ENCODE data around the gene RPL32. TPM values are rescaled to one million over a fixed set of nuclear protein-coding genes. Genes with fewer than 3 reads are reported as not detected.

RPL32 gene
- total and polyA plus RNA-seq, 9 of the 15 experiments (the other 6 are each of a cell fraction or from before 2014, with no cell fraction given): 2,738 to 6,200 (median 4,286) TPM

DNA sequence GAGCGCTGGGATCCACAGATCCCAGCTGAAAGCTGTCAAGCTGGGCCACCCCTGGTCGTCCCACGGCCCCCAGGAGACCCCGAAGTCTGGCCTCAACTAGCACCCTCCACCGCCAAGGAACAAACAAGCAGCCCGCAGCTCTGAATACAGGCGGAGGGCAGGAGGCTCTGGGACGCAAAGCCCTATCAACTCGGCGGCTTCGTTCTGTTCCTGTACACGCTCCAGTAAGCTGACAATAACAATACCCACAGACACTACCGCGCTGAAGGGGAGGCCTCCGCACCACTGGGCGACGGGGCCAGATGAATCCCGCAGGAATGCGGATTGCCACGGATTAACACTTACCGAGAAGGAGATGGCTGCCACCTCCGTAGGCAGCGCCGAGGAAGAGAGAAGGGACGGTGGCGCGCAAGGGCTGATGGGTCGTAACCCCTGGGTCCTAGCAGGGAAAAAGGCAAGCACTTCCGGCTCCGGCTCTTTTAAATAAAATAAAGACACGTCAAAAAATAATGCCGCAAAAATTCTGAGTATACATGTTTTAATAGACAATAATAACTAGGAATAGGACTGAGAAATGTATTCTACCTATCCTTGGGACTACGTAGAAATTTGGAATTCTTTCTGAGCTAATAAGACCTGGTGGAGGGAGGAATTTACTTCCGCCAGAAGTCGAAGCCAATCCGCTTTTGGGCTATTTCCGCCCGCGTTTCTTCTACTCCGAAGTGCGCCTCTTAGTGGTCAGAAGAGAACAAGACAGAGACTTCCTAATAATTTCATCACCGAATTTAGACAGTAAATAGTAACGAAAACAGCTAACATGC, at the start of gene RPL32 (continued):
- no peak for TF ChIP-seq IFI16 (CRISPR knock-in tag; IDR thresholded peaks at IDR 0.05)
- TF ChIP-seq NR2F6 (CRISPR knock-in tag; IDR thresholded peaks at IDR 0.05): no peak; the same call in 1 of the 2 replicates
- TF ChIP-seq, protein P1, sequence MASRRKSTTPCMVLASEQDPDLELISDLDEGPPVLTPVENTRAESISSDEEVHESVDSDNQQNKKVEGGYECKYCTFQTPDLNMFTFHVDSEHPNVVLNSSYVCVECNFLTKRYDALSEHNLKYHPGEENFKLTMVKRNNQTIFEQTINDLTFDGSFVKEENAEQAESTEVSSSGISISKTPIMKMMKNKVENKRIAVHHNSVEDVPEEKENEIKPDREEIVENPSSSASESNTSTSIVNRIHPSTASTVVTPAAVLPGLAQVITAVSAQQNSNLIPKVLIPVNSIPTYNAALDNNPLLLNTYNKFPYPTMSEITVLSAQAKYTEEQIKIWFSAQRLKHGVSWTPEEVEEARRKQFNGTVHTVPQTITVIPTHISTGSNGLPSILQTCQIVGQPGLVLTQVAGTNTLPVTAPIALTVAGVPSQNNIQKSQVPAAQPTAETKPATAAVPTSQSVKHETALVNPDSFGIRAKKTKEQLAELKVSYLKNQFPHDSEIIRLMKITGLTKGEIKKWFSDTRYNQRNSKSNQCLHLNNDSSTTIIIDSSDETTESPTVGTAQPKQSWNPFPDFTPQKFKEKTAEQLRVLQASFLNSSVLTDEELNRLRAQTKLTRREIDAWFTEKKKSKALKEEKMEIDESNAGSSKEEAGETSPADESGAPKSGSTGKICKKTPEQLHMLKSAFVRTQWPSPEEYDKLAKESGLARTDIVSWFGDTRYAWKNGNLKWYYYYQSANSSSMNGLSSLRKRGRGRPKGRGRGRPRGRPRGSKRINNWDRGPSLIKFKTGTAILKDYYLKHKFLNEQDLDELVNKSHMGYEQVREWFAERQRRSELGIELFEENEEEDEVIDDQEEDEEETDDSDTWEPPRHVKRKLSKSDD (conservative IDR thresholded peaks at IDR 0.05; ENCODE audit: low read length): no peak
- no peak for TF ChIP-seq ZFP1 (CRISPR knock-in tag; IDR thresholded peaks at IDR 0.05)
- TF ChIP-seq, protein P2, sequence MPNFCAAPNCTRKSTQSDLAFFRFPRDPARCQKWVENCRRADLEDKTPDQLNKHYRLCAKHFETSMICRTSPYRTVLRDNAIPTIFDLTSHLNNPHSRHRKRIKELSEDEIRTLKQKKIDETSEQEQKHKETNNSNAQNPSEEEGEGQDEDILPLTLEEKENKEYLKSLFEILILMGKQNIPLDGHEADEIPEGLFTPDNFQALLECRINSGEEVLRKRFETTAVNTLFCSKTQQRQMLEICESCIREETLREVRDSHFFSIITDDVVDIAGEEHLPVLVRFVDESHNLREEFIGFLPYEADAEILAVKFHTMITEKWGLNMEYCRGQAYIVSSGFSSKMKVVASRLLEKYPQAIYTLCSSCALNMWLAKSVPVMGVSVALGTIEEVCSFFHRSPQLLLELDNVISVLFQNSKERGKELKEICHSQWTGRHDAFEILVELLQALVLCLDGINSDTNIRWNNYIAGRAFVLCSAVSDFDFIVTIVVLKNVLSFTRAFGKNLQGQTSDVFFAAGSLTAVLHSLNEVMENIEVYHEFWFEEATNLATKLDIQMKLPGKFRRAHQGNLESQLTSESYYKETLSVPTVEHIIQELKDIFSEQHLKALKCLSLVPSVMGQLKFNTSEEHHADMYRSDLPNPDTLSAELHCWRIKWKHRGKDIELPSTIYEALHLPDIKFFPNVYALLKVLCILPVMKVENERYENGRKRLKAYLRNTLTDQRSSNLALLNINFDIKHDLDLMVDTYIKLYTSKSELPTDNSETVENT (CRISPR knock-in tag; IDR thresholded peaks at IDR 0.05): peak; percentile 61; the same call in 1 of the 2 replicates
- TF ChIP-seq ZNF253 (CRISPR knock-in tag; conservative IDR thresholded peaks at IDR 0.05): no peak
- TF ChIP-seq, protein P3, sequence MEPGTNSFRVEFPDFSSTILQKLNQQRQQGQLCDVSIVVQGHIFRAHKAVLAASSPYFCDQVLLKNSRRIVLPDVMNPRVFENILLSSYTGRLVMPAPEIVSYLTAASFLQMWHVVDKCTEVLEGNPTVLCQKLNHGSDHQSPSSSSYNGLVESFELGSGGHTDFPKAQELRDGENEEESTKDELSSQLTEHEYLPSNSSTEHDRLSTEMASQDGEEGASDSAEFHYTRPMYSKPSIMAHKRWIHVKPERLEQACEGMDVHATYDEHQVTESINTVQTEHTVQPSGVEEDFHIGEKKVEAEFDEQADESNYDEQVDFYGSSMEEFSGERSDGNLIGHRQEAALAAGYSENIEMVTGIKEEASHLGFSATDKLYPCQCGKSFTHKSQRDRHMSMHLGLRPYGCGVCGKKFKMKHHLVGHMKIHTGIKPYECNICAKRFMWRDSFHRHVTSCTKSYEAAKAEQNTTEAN (CRISPR knock-in tag; IDR thresholded peaks at IDR 0.05): no peak
- TF ChIP-seq EZH2 (IDR thresholded peaks at IDR 0.05; ENCODE audit: borderline replicate concordance, low read depth, low read length): no peak
- TF ChIP-seq BACH1 (tag; IDR thresholded peaks at IDR 0.05): peak; percentile 43; the same call in 1 of the 2 replicates
- TF ChIP-seq EP400 (IDR thresholded peaks at IDR 0.05): peak; percentile 99
- peak; percentile 61; the same call in 1 of the 2 replicates for TF ChIP-seq ZNF76 (CRISPR knock-in tag; IDR thresholded peaks at IDR 0.05; ENCODE audit: borderline replicate concordance)
- peak; percentile 17; the same call in 1 of the 2 replicates for TF ChIP-seq XRCC5 (IDR thresholded peaks at IDR 0.05; ENCODE audit: low read depth, low read length)
- TF ChIP-seq OTX1 (CRISPR knock-in tag; IDR thresholded peaks at IDR 0.05): no peak
- TF ChIP-seq SMAD2 (IDR thresholded peaks at IDR 0.05; ENCODE audit: low read depth, low read length): no peak
- TF ChIP-seq ZFX (CRISPR knock-in tag; IDR thresholded peaks at IDR 0.05): peak; percentile 75
- peak; percentile 46 for TF ChIP-seq SP1 (CRISPR knock-in tag; IDR thresholded peaks at IDR 0.05)
- TF ChIP-seq PHB (CRISPR knock-in tag; IDR thresholded peaks at IDR 0.05): no peak
- peak; percentile 41; the same call in 1 of the 2 replicates for TF ChIP-seq KLF13 (tag; IDR thresholded peaks at IDR 0.05; ENCODE audit: borderline replicate concordance, low read depth)
- peak; percentile 88 for TF ChIP-seq DIDO1 (tag; IDR thresholded peaks at IDR 0.05; ENCODE audit: low read depth)
- TF ChIP-seq ZNF561 (CRISPR knock-in tag; conservative IDR thresholded peaks at IDR 0.05): no peak
- TF ChIP-seq TCFL5 (CRISPR knock-in tag; conservative IDR thresholded peaks at IDR 0.05): no peak
